ENCODE results near the gene ABLIM1.
"Not testable (repeated sequence)": the region's sequence is repeated elsewhere in the genome, so short reads cannot be mapped to it uniquely, and the experiment has no call there.

Gene ABLIM1

GRCh38 chr10:114697061-114697598 is 39.1 kb upstream of the ABLIM1 start:
- no peak for DNase-seq
- H3K36me3 ChIP-seq = no peaks in the 10 kb centered on the region
- H3K9me3 ChIP-seq (ENCODE audit: severe bottlenecking) = peaks cover 3% of the 10 kb centered on the region
- H3K27me3 ChIP-seq (ENCODE audit: insufficient read depth, low read depth, severe bottlenecking) = no peaks in the 10 kb centered on the region
- TF ChIP-seq CTCF (IDR thresholded peaks at IDR 0.05; ENCODE audit: low read depth, low read length) = no peak
- H3K27ac ChIP-seq = no peak overlapping the region
- no peak overlapping the region for H3K4me3 ChIP-seq (ENCODE audit: low read depth, low read length)

GRCh38 chr10:114696301-114696700 is 38.2 kb upstream of the ABLIM1 start:
- not testable (repeated sequence) for H3K9me3 ChIP-seq (ENCODE audit: severe bottlenecking); H3K4me3 ChIP-seq (ENCODE audit: low read depth, low read length); H3K27ac ChIP-seq; H3K27me3 ChIP-seq (ENCODE audit: insufficient read depth, low read depth, severe bottlenecking); H3K36me3 ChIP-seq; DNase-seq

DNA sequence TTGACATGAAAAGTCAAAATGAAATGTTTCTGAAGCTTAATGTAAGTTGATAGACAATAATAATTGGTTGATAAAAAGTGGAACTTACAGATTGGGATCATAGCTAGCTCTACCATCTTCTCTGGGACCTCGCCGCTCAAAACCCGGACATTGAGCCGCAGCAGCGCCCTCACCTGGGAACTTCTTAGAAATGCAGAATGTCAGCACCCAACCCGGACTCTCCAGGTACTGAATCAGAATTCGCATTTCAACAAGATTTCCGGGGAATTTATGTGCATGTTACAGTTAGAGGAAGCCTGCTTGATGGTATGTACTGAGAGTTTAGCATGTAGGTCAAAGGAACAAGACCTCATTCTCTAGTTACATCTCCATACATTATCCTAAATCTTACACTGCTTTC is 36.7 kb upstream of the ABLIM1 start:
- DNase-seq = peak; percentile 66
- no peak overlapping the region for H3K27ac ChIP-seq
- TF ChIP-seq CTCF (IDR thresholded peaks at IDR 0.05; ENCODE audit: low read depth, low read length) = peak; percentile 69

GRCh38 chr10:114694062-114694461 is 36.0 kb upstream of the ABLIM1 start:
- TF ChIP-seq CTCF (IDR thresholded peaks at IDR 0.05; ENCODE audit: low read depth, low read length) = no peak
- Histone ChIP-seq H3K36me3 (no peaks in the 10 kb centered on the region), H3K9me3 (ENCODE audit: severe bottlenecking) (no peaks in the 10 kb centered on the region), H3K27me3 (ENCODE audit: insufficient read depth, low read depth, severe bottlenecking) (no peaks in the 10 kb centered on the region), H3K4me3 (ENCODE audit: low read depth, low read length) (no peak overlapping the region), H3K27ac (no peak overlapping the region)
- DNase-seq = no peak

More for the DNA sequence above, 36.7 kb upstream of the ABLIM1 start:
- no peaks in the 10 kb centered on the region for H3K36me3 ChIP-seq
- no peaks in the 10 kb centered on the region for H3K9me3 ChIP-seq (ENCODE audit: severe bottlenecking)
- no peaks in the 10 kb centered on the region for H3K27me3 ChIP-seq (ENCODE audit: insufficient read depth, low read depth, severe bottlenecking)
- H3K4me3 ChIP-seq (ENCODE audit: low read depth, low read length) = no peak overlapping the region

- H3K9me3 ChIP-seq (ENCODE audit: severe bottlenecking) = no peaks in the 10 kb centered on the region
- H3K36me3 ChIP-seq = no peaks in the 10 kb centered on the region
- DNase-seq = no peak
- no peak overlapping the region for H3K27ac ChIP-seq
- TF ChIP-seq CTCF (IDR thresholded peaks at IDR 0.05; ENCODE audit: low read depth, low read length) = no peak
- no peaks in the 10 kb centered on the region for H3K27me3 ChIP-seq (ENCODE audit: insufficient read depth, low read depth, severe bottlenecking)
- no peak overlapping the region for H3K4me3 ChIP-seq (ENCODE audit: low read depth, low read length)
Observed at GRCh38 chr10:114691442-114691941, 33.4 kb upstream of the ABLIM1 start.

GRCh38 chr10:114688786-114689185 is 30.7 kb upstream of the ABLIM1 start:
- DNase-seq = no peak
- no peak for TF ChIP-seq CTCF (IDR thresholded peaks at IDR 0.05; ENCODE audit: low read depth, low read length)
- Histone ChIP-seq H3K9me3 (ENCODE audit: severe bottlenecking) (no peaks in the 10 kb centered on the region), H3K27me3 (ENCODE audit: insufficient read depth, low read depth, severe bottlenecking) (no peaks in the 10 kb centered on the region), H3K4me3 (ENCODE audit: low read depth, low read length) (no peak overlapping the region), H3K36me3 (no peaks in the 10 kb centered on the region), H3K27ac (no peak overlapping the region)
